Adrenal gland (tissue), 5 donors: ENCODE data around the gene APOL5.

Source experiments
- CTCF ChIP-seq, 6 experiments: fragments of 450-650 bp in 4 of 6; fragments of 200-600 bp in 2 of 6; sonication (generic) in 1 of 6; IDR thresholded peaks; 1 replicate in 5 of 6; 2 replicates in 1 of 6; pipeline versions ENCODE4 v1.5.1 to v1.8.0; 2016 to 2021; ENCODE audit warnings: antibody characterized with exemption in 6 of 6, mild to moderate bottlenecking in 2 of 6, moderate library complexity in 1 of 6
- POLR2A ChIP-seq, 2 donors: fragments of 450-650 bp; IDR thresholded peaks; one replicate each; pipeline ENCODE4 v1.6.1; 2017; ENCODE audit warnings: antibody characterized with exemption in 2 of 2, mild to moderate bottlenecking in 2 of 2, moderate library complexity in 1 of 2
- donor health status: DM: no; HTN: no; CAD: no.

DNA sequence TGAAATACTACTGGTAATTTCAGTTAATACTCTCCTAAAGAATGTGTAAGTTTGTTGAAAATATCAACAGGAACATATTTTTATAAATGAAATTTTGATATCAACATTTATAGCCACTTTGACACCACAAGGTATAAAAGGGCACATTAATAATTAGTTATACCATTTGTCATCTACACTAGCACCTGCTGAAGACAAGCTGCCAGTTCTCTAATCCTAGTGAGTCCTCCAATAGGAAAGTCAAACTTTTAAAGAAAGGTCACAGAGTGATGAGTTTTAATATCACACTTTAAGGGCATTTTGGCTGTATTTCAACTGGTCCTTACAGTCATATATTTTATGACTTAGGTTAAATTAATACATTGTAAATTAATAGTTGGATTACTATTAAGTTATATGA is 52.3 kb downstream of the APOL5 start:
- TF ChIP-seq CTCF (IDR thresholded peaks at IDR 0.05) (no peak), POLR2A (IDR thresholded peaks at IDR 0.05) (no peak)
